ENCODE measurements around the gene FAM53A. TPM values are rescaled to one million over a fixed set of nuclear protein-coding genes. Genes with fewer than 3 reads are reported as not detected.
A peak's percentile ranks its signal among the peaks of the same experiment; 100 is the strongest.

The FAM53A gene
- total and polyA plus RNA-seq, 10 of the 15 experiments (the other 5 are each of a cell fraction or from before 2014, with no cell fraction given), result 0.02 to 0.87 (median 0.38) TPM; not detected in 2

- intact Hi-C loops (cut with micrococcal nuclease; ENCODE audit: unreplicated experiment), result no loop called here
These were observed 32.2 kb upstream of the FAM53A start for GRCh38 chr4:1716065-1716945.

More at GRCh38 chr4:1716065-1716945, 32.2 kb upstream of the FAM53A start:
- in situ Hi-C loops (cut with MboI), result no loop called here
- Histone ChIP-seq H3K36me3 (ENCODE audit: control insufficient read depth in 2 of 2, insufficient read depth in 2 of 2, low read length in 1 of 2) (peaks cover 4 to 6% of the 10 kb centered on the region in 2 experiments), H3K27me3 (replicated peaks in 1 of 2; ENCODE audit: control insufficient read depth in 2 of 2, insufficient read depth in 2 of 2, low read length in 1 of 2) (no peaks in the 10 kb centered on the region), H3K4me1 (ENCODE audit: control insufficient read depth, insufficient read depth, low read length) (peaks cover 29% of the 10 kb centered on the region), H2AFZ (ENCODE audit: control insufficient read depth, low read depth, low read length) (no peak overlapping the region), H3K4me3 (no peak overlapping the region), H4K20me1 (ENCODE audit: control insufficient read depth, insufficient read depth) (peaks cover 4% of the 10 kb centered on the region), H3K27ac (ENCODE audit: control insufficient read depth, insufficient read depth) (no peak overlapping the region), H3K79me2 (ENCODE audit: control insufficient read depth, insufficient read depth, low read length) (peaks cover 68% of the 10 kb centered on the region), H3K9me3 (replicated peaks; ENCODE audit: control insufficient read depth, insufficient read depth, low read length) (no peaks in the 10 kb centered on the region), H3K9ac (ENCODE audit: control insufficient read depth, insufficient read depth, low read length) (no peak overlapping the region), H3K4me2 (ENCODE audit: control insufficient read depth, insufficient read depth) (peak overlapping the region; percentile 49)
- ChIA-PET SMC1A (ENCODE audit: uncharacterized antibody, unreplicated experiment) (interaction anchor here (1.2 kb wide), 1 partner anchor 23 kb away, joined by 3 read pairs; no protein-coding TSS in a partner anchor), CTCF (interaction anchor here (0.7 to 16.2 kb wide), 2 partner anchors 13 to 23 kb away, joined by 3 to 258 read pairs; no protein-coding TSS in a partner anchor), POLR2A (no interaction called here), RAD21 (ENCODE audit: unreplicated experiment) (interaction anchor here (1.3 to 2.5 kb wide), 2 partner anchors 8 to 23 kb away, joined by 3 to 14 read pairs; no protein-coding TSS in a partner anchor)
- DNase-seq (ENCODE audit: low read depth, low spot score), result no peak
- no peak for ATAC-seq
- FAIRE-seq, result no peak
- BruUV-seq (replicated peaks), result no TSS peak
- 79% methylated on average over 15 of the region's 15 CpGs for WGBS (ENCODE audit: insufficient coverage, insufficient replicate concordance, low lambda C conversion rate, missing lambda C conversion rate)
- no peak for TF ChIP-seq NKRF (conservative IDR thresholded peaks at IDR 0.05)
- no peak for TF ChIP-seq TCF3 (IDR thresholded peaks at IDR 0.05; ENCODE audit: borderline replicate concordance, insufficient read depth, low read depth, low read length)
- no peak for TF ChIP-seq CBX3 (IDR thresholded peaks at IDR 0.05; ENCODE audit: borderline replicate concordance, low read depth)
- no peak for TF ChIP-seq PBX3 (IDR thresholded peaks at IDR 0.05; ENCODE audit: insufficient replicate concordance, low read depth, low read length)
- TF ChIP-seq FOXK2 (IDR thresholded peaks at IDR 0.05), result no peak
- TF ChIP-seq TARDBP (IDR thresholded peaks at IDR 0.05; ENCODE audit: borderline replicate concordance), result no peak
- TF ChIP-seq IRF5 (IDR thresholded peaks at IDR 0.05; ENCODE audit: borderline replicate concordance), result no peak
- no peak for TF ChIP-seq BRCA1 (IDR thresholded peaks at IDR 0.05; ENCODE audit: low read depth, low read length)
- TF ChIP-seq SIX5 (IDR thresholded peaks at IDR 0.05; ENCODE audit: low read depth, low read length, severe bottlenecking), result no peak
- no peak for TF ChIP-seq EZH2 (IDR thresholded peaks at IDR 0.05; ENCODE audit: borderline replicate concordance, control insufficient read depth, low read depth, low read length)
- TF ChIP-seq TBL1XR1 (IDR thresholded peaks at IDR 0.05; ENCODE audit: low read depth, low read length), result no peak

All from GM12878 (cell line).